ENCODE results near the gene WDR33.
"Not testable (repeated sequence)": the region's sequence is repeated elsewhere in the genome, so short reads cannot be mapped to it uniquely, and the experiment has no call there.

The WDR33 gene
- total RNA-seq = 246 to 251 reads per million in 2 donors

- peak; percentile 83 for DNase-seq
These were observed at the start of gene WDR33 for GRCh38 chr2:127810619-127811396. Gene WDR33 (minus strand): TSS chr2:127811171. CDS start chr2:127770981, 40,190 bp downstream.

GRCh38 chr2:127860130-127860529 lies 49.2 kb upstream of the WDR33 start:
- DNase-seq = no peak

- DNase-seq = no peak
These were observed 48.7 kb upstream of the WDR33 start for GRCh38 chr2:127859712-127860085.

GRCh38 chr2:127857265-127857808 lies 46.4 kb upstream of the WDR33 start:
- DNase-seq = no peak

- DNase-seq = no peak
These were observed 42.7 kb upstream of the WDR33 start for GRCh38 chr2:127853671-127854070.

- DNase-seq = no peak
These were observed 41.4 kb upstream of the WDR33 start for GRCh38 chr2:127852388-127852787.

- DNase-seq = no peak
These were observed 37.0 kb upstream of the WDR33 start for GRCh38 chr2:127847931-127848330.

GRCh38 chr2:127844973-127845372 lies 34.0 kb upstream of the WDR33 start:
- no peak for DNase-seq

GRCh38 chr2:127843677-127844076 lies 32.7 kb upstream of the WDR33 start:
- DNase-seq = no peak

GRCh38 chr2:127841466-127842178 lies 30.7 kb upstream of the WDR33 start:
- no peak for DNase-seq

GRCh38 chr2:127840893-127841292 lies 29.9 kb upstream of the WDR33 start:
- no peak for DNase-seq

GRCh38 chr2:127834951-127835350 lies 24.0 kb upstream of the WDR33 start:
- DNase-seq = no peak

- DNase-seq = no peak
These were observed 18.9 kb upstream of the WDR33 start for GRCh38 chr2:127829845-127830246.

GRCh38 chr2:127826708-127827107 lies 15.7 kb upstream of the WDR33 start:
- DNase-seq = not testable (repeated sequence)

GRCh38 chr2:127826047-127826446 lies 15.1 kb upstream of the WDR33 start:
- no peak for DNase-seq

GRCh38 chr2:127820080-127820668 lies 9.2 kb upstream of the WDR33 start:
- no peak for DNase-seq

GRCh38 chr2:127818794-127819425 lies 7.9 kb upstream of the WDR33 start:
- DNase-seq = no peak

- no peak for DNase-seq
These were observed 7.3 kb upstream of the WDR33 start for GRCh38 chr2:127818241-127818640.

GRCh38 chr2:127814677-127815076 lies 3.7 kb upstream of the WDR33 start:
- DNase-seq = no peak

- DNase-seq = not testable (repeated sequence)
These were observed 1.5 kb upstream of the WDR33 start for GRCh38 chr2:127812441-127812840.

- DNase-seq = peak; percentile 18
These were observed 688 bp upstream of the WDR33 start for GRCh38 chr2:127811397-127812321.

- no peak for DNase-seq
These were observed 784 bp downstream of the WDR33 start for GRCh38 chr2:127810156-127810618.
